T-helper 22 cell (primary cell): ENCODE data around the gene HSD17B13.
"Not testable (repeated sequence)": the region's sequence is repeated elsewhere in the genome, so short reads cannot be mapped to it uniquely, and the experiment has no call there.

Experiments
- DNase-seq: peaks from one replicate; pipeline ENCODE4 v3.0.0-alpha.2; 2020; ENCODE audit warnings: low read depth

The HSD17B13 gene

GRCh38 chr4:87322754-87323153 lies at the start of gene HSD17B13:
Gene HSD17B13 (minus strand): TSS chr4:87322882. CDS start chr4:87322841, 41 bp downstream.
- DNase-seq = no peak

- DNase-seq = no peak
Measured at GRCh38 chr4:87370068-87370467, 47.4 kb upstream of the HSD17B13 start.

GRCh38 chr4:87366521-87367162 lies 44.0 kb upstream of the HSD17B13 start:
- no peak for DNase-seq

- DNase-seq = no peak
Measured at GRCh38 chr4:87365348-87365747, 42.7 kb upstream of the HSD17B13 start.

- DNase-seq = no peak
Measured at GRCh38 chr4:87363552-87363951, 40.9 kb upstream of the HSD17B13 start.

- DNase-seq = no peak
Measured at GRCh38 chr4:87360338-87360935, 37.8 kb upstream of the HSD17B13 start.

- no peak for DNase-seq
Measured at GRCh38 chr4:87359258-87359657, 36.6 kb upstream of the HSD17B13 start.

- DNase-seq = no peak
Measured at GRCh38 chr4:87356832-87357526, 34.3 kb upstream of the HSD17B13 start.

GRCh38 chr4:87354168-87355102 lies 31.8 kb upstream of the HSD17B13 start:
- DNase-seq = no peak

- no peak for DNase-seq
Measured at GRCh38 chr4:87353592-87353991, 30.9 kb upstream of the HSD17B13 start.

- no peak for DNase-seq
Measured at GRCh38 chr4:87345139-87345538, 22.5 kb upstream of the HSD17B13 start.

GRCh38 chr4:87342872-87343271 lies 20.2 kb upstream of the HSD17B13 start:
- DNase-seq = no peak

- not testable (repeated sequence) for DNase-seq
Measured at GRCh38 chr4:87341954-87342635, 19.4 kb upstream of the HSD17B13 start.

- DNase-seq = no peak
Measured at GRCh38 chr4:87339440-87339839, 16.8 kb upstream of the HSD17B13 start.

- no peak for DNase-seq
Measured at GRCh38 chr4:87337361-87337760, 14.7 kb upstream of the HSD17B13 start.

- no peak for DNase-seq
Measured at GRCh38 chr4:87333267-87333666, 10.6 kb upstream of the HSD17B13 start.

- DNase-seq = no peak
Measured at GRCh38 chr4:87330761-87331160, 8.1 kb upstream of the HSD17B13 start.

- no peak for DNase-seq
Measured at GRCh38 chr4:87327136-87327535, 4.5 kb upstream of the HSD17B13 start.

- no peak for DNase-seq
Measured at GRCh38 chr4:87326460-87326859, 3.8 kb upstream of the HSD17B13 start.

- no peak for DNase-seq
Measured at GRCh38 chr4:87321888-87322287, 794 bp downstream of the HSD17B13 start.

GRCh38 chr4:87317527-87317926 lies 5.2 kb downstream of the HSD17B13 start:
- no peak for DNase-seq

GRCh38 chr4:87316961-87317360 lies 5.7 kb downstream of the HSD17B13 start:
- DNase-seq = no peak
